HG02870 (cell line): ENCODE data around the gene ZNF319.

ENCODE experiments used
- ATAC-seq: cut with Tn5 transposase; IDR thresholded peaks from one replicate; pipeline ENCODE4 v1.9.1; 2021; ENCODE audit warnings: mild to moderate bottlenecking, moderate library complexity; ENCODE audit not compliant: unreplicated experiment

The ZNF319 gene

GRCh38 chr16:57999971-58000705 is at the start of gene ZNF319:
TSS of gene ZNF319 (minus strand) at chr16:58000672. CDS start at chr16:57998265, 2,407 bp downstream.
- ATAC-seq = peak; percentile 17

GRCh38 chr16:58049232-58050185 is 49.0 kb upstream of the ZNF319 start:
- ATAC-seq = no peak

- ATAC-seq = no peak
These were observed 48.2 kb upstream of the ZNF319 start for GRCh38 chr16:58048494-58049231.

DNA sequence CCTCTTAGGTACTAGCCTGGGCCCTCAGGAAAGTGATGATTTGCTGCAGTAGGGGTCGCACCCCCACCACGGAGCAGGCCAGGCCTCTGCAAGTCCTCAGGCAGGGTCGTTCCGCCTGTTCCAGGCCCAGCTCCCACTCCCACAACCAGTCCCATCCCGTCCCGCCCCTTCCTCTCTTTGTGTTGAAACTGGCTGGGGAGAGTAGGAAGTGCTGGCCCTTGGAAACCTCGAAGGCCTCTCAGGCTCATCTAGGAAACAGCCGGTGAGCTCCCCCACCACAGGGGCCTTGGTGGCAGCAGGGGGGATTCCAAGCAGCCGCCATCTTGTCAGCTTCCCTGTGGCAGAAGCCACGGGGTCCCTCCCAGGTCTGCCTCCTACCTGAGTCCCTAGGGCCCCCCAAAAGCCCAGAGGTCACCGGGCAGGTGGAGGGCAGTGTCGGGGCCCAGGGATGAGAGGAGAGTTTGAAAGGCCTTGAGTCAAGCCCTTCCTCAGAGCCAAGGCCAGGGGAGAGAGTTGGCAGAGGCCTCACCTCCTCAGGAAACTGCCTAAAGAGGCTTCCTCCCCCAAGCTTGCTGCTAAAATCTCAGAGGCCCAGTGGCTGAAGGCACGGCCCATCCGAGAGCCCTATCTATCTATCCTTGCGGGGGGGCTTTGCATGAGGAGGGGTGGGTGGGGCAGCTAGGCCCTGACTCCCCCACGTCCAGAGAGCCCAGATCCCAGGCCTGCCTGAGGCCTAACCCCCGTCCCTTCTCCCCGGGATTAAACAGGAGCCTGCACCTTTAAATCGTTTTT is 47.3 kb upstream of the ZNF319 start:
- no peak for ATAC-seq

- ATAC-seq = no peak
These were observed 46.5 kb upstream of the ZNF319 start for GRCh38 chr16:58046936-58047335.

GRCh38 chr16:58046054-58046881 is 45.8 kb upstream of the ZNF319 start:
- no peak for ATAC-seq

DNA sequence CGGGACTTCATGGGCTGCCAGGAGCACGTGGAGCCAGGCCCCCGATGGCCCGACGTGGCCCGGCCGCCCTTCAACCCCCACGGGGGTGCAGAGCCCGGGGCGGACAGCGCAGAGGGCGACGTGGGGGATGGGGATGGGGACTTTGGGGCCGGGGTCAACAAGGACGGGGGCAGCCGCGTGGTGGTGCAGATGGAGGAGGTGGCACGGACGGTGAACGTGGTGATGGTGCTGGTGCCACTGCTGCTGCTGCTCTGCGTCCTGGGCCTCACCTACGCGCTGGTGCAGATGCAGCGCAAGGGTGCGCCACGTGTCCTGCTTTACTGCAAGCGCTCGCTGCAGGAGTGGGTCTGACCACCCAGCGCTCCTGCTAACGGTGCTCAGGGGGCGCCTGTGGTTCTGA is 44.6 kb upstream of the ZNF319 start:
- no peak for ATAC-seq

DNA sequence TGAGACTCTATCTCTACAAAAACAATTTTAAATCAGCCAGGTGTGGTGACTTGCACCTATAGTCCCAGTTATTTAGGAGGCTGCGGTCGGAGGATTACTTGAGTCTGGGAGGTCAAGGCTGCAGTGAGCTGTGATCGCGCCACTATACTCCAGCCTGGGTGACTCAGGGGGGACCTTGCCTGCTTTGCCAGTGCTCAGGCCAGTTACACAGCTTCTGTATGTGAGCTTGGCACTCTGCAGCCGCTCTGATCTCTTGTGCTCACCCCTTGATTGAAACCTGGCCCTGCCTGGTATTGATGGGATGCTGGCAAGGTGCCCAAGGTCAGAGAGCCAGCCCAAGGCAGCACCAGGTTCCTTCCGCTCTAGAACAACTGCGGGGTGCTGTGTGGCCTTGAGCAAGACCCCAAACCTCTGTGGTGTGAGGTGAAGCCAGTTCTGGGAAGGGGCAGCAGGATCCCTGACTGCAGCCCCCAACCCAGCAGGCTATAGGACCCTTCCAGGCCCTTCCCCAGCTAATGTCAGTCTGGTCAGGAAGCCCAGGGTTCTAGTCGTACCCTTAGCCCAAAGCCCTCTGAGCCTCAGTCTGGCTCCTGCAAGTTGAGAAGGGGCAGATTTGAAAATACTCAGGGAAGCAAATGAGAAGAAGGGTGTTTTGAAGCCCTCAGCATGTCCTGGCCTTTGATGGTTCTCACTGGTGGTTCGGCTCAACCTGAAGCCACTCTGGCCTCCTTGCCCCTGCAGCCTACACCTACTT is 44.0 kb upstream of the ZNF319 start:
- ATAC-seq = no peak

DNA sequence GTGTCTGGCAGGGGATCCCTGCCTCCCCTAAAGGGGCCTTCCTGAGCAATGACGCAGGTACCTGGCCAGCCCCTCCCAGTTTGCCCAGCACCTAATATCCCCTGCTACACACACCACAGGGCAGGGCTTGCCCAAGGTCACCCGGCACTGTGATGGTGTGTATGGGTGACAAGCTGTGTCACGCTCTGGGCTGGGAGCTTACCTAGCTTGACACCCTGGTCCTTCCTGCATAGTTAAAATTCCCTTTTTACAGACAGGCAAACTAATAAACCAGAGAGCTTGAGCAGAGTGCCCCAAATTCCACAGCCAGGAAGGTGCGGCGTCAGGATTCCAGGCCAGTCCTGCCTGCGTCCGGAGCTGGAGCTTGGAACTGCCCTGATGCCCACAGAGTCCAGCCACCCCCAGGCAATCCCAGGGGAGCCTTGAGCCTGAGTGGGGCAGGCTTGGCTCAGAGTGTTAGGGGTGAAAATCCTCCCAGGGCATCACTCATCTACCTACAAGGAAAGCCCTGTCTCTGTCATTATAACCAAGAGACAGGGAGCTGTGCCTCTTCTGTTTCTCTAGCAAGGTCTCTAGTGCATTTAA is 43.2 kb upstream of the ZNF319 start:
- no peak for ATAC-seq

DNA sequence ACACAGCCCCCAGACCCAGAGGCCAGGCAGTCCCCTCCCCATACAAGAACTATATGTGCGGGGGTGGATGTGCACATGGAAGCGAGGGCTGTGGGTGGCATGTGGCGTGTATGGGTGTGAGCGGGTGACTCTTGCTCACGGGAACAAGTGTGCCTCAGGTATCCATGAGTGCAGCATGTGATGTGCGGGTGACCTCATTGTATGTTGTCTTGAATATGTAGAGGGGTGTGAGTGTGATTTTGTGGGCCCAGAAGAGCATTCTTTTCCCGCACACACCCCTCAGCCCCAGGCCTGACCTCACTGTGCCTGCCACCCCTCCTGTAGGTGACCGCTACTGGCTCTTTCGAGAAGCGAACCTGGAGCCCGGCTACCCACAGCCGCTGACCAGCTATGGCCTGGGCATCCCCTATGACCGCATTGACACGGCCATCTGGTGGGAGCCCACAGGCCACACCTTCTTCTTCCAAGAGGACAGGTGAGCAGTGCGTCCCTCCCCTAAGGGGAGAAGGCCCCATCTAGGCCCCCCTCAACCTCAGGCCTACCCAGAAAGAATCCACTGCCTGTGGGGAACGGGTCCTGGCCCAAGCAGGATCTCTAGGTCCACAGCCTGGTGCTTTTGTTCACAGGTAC is 42.5 kb upstream of the ZNF319 start:
- ATAC-seq = no peak

GRCh38 chr16:58042001-58042885 is 41.8 kb upstream of the ZNF319 start:
- ATAC-seq = no peak

DNA sequence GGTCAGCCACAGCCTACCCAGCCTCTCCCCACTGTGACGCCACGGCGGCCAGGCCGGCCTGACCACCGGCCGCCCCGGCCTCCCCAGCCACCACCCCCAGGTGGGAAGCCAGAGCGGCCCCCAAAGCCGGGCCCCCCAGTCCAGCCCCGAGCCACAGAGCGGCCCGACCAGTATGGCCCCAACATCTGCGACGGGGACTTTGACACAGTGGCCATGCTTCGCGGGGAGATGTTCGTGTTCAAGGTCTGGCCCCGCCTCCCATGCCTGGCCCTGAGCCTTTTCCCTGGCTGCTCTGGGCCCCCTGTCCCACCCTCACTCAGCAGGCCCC is 41.1 kb upstream of the ZNF319 start:
- no peak for ATAC-seq

- no peak for ATAC-seq
These were observed 40.6 kb upstream of the ZNF319 start for GRCh38 chr16:58040945-58041627.

DNA sequence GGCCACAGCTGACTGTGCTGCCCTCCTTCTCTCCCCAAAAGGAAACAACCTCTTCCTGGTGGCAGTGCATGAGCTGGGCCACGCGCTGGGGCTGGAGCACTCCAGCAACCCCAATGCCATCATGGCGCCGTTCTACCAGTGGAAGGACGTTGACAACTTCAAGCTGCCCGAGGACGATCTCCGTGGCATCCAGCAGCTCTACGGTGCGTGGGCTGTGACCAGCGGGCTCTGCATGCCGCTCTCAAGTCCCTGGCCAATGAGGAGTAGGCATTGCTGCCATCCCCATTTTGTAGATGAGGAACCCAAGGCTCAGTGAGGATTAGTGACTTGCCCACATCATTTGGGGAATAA is 40.0 kb upstream of the ZNF319 start:
- ATAC-seq = no peak

DNA sequence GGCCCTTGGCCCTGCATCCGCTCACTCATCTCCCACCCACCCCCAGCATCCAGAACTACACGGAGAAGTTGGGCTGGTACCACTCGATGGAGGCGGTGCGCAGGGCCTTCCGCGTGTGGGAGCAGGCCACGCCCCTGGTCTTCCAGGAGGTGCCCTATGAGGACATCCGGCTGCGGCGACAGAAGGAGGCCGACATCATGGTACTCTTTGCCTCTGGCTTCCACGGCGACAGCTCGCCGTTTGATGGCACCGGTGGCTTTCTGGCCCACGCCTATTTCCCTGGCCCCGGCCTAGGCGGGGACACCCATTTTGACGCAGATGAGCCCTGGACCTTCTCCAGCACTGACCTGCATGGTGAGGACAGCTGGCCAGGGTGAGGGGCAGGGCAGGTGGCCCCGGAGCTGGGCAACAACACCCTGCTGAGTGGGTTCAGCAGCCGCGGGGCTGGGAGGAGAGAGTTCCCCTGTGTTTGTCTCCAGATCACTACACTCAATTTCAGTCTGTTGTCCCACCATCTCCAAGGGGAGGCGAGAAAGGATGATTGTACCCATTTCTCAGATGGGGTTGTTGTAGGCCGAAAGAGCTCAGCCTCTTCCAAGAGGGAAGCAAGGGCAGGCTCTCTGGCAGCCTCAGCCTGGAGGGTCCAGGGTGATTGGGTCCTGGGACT is 39.5 kb upstream of the ZNF319 start:
- no peak for ATAC-seq

- no peak for ATAC-seq
These were observed 37.8 kb upstream of the ZNF319 start for GRCh38 chr16:58038219-58038641.
